HG03575 (cell line): Measurements from ENCODE around the gene TLX1.
"Not testable (repeated sequence)": the region's sequence is repeated elsewhere in the genome, so short reads cannot be mapped to it uniquely, and the experiment has no call there.

Source experiments
- ATAC-seq: cut with Tn5 transposase; IDR thresholded peaks from one replicate; pipeline ENCODE4 v1.9.1; 2021; ENCODE audit not compliant: unreplicated experiment, insufficient number of reproducible peaks, low FRiP score; ENCODE audit errors: extremely low read depth

The TLX1 gene

GRCh38 chr10:101143345-101143630, 12.2 kb downstream of the TLX1 start:
- no peak for ATAC-seq

GRCh38 chr10:101144053-101144452, 13.0 kb downstream of the TLX1 start:
- no peak for ATAC-seq

- no peak for ATAC-seq
These were observed 14.0 kb downstream of the TLX1 start for GRCh38 chr10:101145145-101145544.

GRCh38 chr10:101145750-101146391, 14.8 kb downstream of the TLX1 start:
- no peak for ATAC-seq

- ATAC-seq: no peak
These were observed 15.5 kb downstream of the TLX1 start for GRCh38 chr10:101146392-101147251.

- no peak for ATAC-seq
These were observed 20.3 kb downstream of the TLX1 start for GRCh38 chr10:101151395-101151794.

- ATAC-seq: no peak
These were observed 21.2 kb downstream of the TLX1 start for GRCh38 chr10:101152316-101152715.

- not testable (repeated sequence) for ATAC-seq
These were observed 23.4 kb downstream of the TLX1 start for GRCh38 chr10:101154506-101154905.

GRCh38 chr10:101155896-101156295, 24.8 kb downstream of the TLX1 start:
- no peak for ATAC-seq

- ATAC-seq: no peak
These were observed 26.8 kb downstream of the TLX1 start for GRCh38 chr10:101157756-101158458.

GRCh38 chr10:101158459-101159058, 27.5 kb downstream of the TLX1 start:
- ATAC-seq: no peak

- ATAC-seq: no peak
These were observed 30.6 kb downstream of the TLX1 start for GRCh38 chr10:101161494-101162299.

- ATAC-seq: no peak
These were observed 31.6 kb downstream of the TLX1 start for GRCh38 chr10:101162677-101163076.

- ATAC-seq: no peak
These were observed 32.9 kb downstream of the TLX1 start for GRCh38 chr10:101164020-101164419.

- ATAC-seq: no peak
These were observed 34.6 kb downstream of the TLX1 start for GRCh38 chr10:101165736-101166135.

- no peak for ATAC-seq
These were observed 35.3 kb downstream of the TLX1 start for GRCh38 chr10:101166430-101166829.

- ATAC-seq: no peak
These were observed 41.6 kb downstream of the TLX1 start for GRCh38 chr10:101172741-101173140.

- ATAC-seq: no peak
These were observed 43.2 kb downstream of the TLX1 start for GRCh38 chr10:101174319-101174718.

- no peak for ATAC-seq
These were observed 45.5 kb downstream of the TLX1 start for GRCh38 chr10:101176577-101176976.
